HTR-8/SVneo (cell line): Measurements from ENCODE around the gene CEP41.

Experiments
- DNase-seq: peaks from one replicate; pipeline ENCODE4 v3.0.0; 2011; ENCODE audit warnings: low spot score, mixed read lengths; ENCODE audit not compliant: insufficient read length
- FAIRE-seq: peaks from 2 replicates; lab custom pipeline; 2011; peaks lifted over from hg19 to GRCh38; lab: Jason Lieb, UNC

The CEP41 gene

DNA sequence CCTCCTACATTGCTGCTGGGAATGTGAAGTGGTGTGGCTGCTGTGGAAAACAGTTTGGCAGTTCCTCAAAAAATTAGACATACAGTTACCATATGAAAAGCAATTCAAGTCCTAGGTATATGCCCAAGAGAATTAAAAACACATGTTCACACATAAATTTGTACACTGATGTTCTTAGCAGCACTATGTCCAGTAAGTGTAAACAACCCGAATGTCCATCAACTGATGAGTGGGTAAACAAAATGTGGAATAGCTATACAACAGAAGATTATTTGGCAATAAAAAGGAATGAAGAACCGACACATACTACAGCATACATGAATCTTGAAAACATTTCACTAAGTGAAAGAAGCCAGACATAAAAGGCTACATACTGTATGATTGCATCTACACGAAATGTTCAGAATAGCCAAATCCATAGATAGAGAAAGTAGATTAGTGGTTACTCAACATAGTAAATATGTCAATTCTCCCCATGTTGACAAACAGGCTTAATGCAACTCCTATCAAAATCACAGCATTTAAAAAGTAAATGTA is 17.2 kb downstream of the CEP41 start:
- no peak for FAIRE-seq
- DNase-seq, result no peak

DNA sequence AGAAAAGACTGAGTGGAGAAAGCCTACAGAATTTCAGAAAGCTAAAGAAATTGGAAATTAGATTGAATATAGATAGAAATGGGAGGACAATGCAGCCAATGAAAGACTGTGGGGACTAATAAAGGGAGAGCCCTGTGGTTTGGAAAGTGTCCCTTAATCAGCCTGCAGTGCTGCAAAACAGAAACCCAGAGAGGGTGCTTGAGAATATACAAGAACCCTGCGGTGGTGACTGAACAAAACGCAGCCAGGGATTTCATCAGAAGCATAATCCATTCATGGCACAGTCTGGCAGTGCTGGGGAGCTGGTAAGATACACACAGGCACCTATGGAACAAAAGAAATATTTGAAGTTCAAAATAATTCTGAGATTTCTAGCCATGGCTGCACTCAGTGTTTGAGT is 19.1 kb downstream of the CEP41 start:
- FAIRE-seq, result no peak
- no peak for DNase-seq

DNA sequence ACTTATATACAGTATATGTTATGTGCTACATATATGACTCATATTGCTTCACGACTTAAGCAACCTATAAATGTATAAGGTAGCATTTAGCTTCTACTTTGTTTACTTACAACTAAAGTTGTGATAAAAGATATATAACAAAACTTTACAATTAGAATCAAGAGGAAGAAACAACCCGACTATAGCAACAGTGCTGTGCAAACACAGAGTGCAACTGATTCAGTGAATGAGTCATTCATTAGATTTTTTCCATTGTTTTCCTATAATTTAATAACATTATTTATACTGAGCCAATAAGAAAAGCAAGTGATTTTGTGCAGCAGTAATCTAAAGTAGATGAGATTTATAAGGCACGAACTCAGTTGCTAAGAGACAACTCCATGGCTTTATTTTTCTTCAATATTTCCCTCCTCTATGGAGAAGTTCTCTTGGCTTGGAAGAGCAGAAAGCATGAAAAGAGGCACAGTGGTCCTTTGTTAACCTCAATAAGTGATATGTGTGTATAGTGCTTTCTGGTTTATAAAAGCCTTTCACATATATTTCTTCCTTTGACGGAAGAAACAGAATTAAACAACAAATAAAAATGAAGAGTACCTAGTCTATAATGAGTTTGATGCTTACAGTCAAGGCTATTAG is 19.8 kb downstream of the CEP41 start:
- FAIRE-seq (no peak), DNase-seq (no peak)

DNA sequence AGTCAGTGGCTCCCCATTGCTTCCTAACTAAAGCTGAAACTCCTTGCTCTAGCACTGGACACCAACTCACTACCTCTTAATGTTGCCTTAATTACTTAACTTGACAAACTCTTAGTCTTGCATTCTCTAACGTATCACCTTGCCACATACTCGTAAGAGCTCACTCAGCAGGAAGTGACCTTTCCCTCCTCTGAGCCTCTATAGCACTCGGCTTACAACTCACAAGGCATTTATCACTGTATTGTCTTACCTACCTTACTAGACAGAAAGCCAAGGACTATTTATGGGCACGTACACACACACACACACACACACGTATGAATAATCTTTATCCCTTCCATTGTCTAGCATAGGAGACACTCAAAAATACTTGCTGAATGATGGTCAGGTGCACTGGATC is 21.2 kb downstream of the CEP41 start:
- DNase-seq (no peak), FAIRE-seq (no peak)

DNA sequence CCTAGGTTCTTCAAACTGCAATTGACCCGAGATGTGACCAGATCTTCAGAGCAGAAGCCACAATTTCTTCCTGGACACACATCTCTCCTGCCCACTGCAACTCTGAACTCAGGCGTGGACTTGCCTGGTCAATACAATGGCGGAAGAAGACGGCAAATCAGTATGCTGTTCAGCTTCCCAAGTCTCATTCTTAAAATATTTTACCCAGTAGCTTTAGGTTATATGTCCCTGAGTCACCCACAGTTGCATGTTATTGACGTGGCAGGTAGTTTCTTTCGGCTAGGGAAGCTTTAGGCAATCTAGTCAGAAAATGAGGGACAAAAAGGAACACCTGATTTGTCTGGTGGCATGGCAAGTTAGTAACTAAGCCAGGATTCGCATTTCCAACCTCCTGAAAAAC is 22.5 kb downstream of the CEP41 start:
- DNase-seq (no peak), FAIRE-seq (no peak)

DNA sequence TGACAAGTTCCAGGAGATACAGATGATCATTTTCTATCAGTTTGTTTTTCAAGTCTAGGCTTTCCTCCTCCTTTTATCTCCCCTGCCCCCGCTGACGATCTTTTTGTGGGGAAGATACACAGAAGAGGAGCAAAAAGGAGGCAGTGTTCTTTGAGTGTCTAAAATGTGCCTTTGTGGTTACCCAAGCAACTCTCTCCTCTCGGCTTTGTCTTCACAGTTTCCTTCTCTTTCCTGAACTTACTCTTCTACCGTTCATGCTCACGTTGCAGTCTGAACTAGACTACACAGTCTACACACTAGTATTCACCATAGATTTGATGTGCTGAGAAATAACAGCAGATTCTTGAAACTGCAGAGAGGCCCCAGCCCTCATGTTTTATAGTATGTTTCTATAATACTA is 23.6 kb downstream of the CEP41 start:
- DNase-seq (no peak), FAIRE-seq (no peak)

DNA sequence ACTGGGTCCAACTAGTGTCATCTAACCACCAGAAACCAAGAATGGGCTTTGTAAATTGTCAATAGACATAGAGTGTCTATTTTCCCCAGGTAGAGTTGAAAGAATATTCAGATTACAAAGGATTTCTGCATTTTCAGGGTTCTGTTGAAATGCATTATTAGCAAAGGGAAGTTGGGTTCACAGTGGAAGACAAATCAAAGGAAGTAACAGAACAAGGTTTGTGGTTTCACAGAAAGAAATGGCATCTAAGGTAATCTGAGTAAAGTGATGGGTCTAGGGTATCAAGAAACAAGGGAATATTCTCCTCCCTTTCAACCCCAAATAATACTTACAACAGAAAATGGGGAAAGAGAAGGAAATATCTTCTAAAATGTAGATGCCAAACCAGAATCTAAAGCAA is 25.8 kb downstream of the CEP41 start:
- FAIRE-seq (no peak), DNase-seq (no peak)

DNA sequence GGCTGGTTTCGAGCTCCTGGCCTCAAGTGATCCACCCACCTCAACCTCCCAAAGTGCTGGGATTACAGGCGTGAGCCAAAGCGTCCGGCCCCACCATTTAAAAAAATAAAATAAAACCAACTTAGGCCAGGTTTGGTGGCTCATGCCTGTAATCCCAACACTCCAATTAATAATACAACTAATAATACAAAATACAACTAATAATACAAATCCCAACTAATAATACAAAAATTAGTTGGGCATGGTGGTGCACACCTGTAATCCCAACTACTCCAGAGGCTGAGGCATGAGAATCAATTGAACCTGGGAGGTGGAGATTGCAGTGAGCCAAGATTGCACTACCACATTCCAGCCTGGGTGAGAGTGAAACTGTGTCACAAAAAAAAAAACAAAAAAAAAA is 27.6 kb downstream of the CEP41 start:
- FAIRE-seq (no peak), DNase-seq (no peak)

DNA sequence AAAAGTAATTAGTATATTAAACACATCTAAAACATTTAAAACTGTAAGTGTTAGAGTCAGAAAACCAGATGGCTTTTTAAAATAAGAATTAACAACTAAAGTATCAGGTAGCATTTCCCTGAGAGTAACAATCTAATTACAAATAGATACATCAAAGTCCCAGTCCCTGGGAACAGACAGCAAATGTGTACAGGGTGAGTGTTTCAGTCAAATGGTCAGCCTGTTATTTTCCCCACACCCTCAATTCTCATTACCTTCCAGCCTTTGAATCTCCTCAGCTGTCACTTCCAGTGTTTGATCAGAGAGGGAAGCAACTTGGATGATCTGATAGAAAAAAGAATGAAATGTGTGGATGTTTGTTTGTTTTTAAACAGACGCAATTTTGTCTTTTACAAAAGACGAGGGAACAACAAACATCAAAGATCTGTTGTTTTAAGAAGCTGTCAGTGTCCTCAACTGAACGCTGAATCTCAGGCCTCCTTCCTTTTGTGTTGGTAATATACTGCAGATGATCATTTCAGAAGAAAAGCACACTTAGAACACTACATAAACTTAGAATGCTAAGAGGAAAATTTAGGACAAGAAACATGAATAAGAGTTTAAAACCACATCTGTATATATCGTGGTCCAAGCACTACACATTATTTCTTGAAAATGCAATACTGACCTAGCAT is 29.8 kb downstream of the CEP41 start:
- no peak for FAIRE-seq

DNA sequence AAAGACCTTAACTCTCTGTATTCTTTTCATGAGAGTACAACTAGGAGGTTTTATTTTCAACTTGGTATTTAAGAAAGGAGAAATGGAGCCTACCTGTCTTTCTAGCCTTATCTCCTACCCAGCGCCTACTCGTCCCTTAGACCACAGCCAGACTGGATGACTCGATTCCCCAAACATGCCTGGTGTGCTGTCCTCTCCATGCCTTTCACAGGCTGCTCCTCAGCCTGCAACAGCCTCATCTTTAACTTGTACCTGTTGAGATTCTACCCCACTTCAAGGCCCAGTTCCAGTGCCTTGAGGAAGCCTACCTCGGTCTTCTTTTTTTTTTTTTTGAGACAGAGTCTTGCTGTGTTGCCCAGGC is 31.1 kb downstream of the CEP41 start:
- FAIRE-seq, result no peak

More for the DNA sequence above, 29.8 kb downstream of the CEP41 start:
- no peak for DNase-seq

DNA sequence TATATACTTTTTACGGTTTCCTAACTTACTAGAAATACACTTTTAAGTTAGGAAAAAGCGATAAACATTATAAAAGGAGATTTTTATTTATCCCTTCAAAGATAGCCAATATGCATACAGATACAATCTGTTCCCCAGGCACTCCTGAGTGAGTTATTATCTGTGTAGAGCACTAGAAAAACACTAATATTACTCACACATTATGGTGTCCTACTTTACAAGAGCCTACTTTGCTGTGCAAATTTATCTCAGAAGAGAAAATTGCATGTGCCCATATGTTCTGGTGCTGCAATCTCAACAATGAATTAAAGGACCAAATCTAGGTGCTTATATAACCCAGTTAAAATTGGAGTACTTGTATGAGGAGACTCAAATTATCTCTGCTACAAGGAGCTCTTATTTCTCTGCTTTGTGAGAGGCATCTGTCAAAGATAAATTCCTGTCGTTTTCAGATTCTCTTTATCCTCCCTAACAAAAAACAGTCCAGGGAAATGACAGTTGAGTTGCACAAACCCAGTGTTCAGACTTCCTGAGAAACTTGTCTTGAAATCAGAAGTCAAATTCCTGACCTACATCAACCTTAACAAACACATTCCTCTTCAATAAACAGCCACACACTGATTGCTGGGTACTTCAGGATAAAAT is 31.6 kb downstream of the CEP41 start:
- no peak for FAIRE-seq
- no peak for DNase-seq

More for the DNA sequence above, 31.1 kb downstream of the CEP41 start:
- no peak for DNase-seq

DNA sequence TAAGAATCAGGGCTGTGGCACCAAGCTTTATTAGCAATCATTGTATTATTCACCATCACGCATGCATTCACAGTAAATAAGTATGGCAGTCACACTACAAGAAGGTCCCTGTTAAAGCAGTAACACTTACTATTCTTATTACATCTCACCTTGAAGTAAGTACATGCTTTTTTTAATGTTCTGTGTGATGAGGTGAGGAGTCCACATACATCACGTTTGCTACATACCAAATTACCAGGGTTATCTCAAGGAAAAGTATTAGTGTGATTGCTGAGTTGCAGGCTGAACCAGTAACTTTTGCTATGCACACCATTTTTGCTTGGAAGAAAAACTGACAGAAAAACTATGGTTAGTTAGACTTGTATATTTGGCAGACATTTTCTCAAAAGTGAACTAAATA is 35.8 kb downstream of the CEP41 start:
- FAIRE-seq (no peak), DNase-seq (no peak)

DNA sequence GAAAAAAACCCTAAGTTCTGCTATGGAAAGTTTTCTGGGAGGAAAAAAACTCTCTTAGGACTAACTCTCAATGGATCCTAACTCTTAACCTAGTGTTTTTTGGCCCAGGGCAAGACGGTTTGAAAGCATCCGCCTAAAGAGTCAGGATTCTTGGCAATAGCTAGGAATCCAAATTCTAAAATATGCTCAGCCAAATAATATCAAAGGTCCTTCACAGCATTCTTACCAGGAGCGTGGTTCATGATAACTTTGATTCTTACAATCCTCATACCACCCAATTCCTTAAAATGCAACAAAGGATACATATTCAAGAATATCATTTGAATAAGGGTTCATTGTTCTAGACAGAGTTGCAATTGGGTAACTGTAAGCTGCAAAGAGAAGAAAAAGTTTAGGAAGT is 39.2 kb downstream of the CEP41 start:
- FAIRE-seq, result no peak

DNA sequence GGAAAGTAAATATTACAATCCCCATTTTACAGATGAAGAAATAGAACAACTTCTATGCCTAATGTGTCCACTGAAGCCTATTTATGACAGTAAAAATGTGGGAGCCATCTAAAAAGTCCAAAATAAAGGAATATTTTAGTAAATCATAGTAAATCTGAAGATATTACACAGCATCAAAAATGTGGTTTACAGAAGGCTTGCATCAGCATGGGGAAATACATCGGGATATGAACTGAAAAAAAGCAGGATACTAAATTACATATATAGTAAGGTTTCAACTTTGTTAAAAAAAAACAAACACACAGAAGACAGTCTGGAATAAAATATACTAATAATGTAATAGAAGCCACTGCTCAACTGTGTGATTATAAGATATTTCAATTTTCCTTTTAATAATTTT is 39.7 kb downstream of the CEP41 start:
- no peak for DNase-seq
- FAIRE-seq, result no peak

More for the DNA sequence above, 39.2 kb downstream of the CEP41 start:
- DNase-seq, result no peak

DNA sequence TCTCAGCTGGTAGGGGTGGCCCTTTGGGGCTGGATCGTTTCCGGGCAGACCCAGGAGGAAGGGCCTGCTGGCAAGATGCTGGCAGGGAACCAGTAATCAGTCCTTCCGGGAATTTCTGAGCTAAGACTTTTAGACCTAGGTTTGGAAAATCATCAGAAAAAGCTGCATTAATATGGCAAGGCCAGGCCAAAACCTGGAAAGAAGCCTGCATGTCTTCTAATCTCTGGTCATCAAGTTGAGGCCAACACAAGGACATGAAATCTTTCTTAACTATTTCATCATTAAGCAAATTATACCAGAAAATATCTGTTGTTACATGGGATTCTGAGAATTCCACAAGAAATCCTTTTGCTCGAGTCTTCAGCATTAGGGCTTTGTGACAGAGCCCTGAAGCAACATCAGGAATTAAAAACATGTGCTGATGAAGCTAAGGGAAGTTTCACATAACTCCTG is 40.7 kb downstream of the CEP41 start:
- DNase-seq (no peak), FAIRE-seq (no peak)

DNA sequence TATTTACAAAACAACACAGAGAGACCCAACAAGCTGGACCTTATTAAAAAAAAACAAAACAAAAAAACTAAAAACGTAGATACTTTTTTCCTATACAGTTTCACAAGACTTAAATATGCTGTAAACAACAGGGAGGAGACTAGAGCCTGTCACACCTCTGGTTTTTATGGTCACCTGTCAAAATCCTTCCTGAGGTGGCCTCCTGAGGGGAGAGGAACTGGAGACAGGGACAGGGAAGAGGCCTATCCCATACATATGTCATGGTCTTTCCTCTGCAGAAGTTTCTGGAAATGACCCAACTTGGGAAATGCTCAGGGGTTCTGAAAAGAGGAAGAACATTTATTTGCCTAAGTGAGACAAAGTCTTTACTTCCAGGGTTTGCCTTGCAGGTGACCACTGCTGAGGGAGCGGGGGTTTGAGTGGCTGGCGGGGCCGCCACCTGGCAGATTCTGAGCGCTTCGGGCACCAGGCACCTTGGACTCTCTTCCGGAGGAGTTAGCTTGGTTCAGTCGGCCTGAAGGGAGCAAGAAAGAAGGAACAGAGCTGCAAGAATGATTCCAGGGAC is 42.2 kb downstream of the CEP41 start:
- DNase-seq (no peak), FAIRE-seq (no peak)

DNA sequence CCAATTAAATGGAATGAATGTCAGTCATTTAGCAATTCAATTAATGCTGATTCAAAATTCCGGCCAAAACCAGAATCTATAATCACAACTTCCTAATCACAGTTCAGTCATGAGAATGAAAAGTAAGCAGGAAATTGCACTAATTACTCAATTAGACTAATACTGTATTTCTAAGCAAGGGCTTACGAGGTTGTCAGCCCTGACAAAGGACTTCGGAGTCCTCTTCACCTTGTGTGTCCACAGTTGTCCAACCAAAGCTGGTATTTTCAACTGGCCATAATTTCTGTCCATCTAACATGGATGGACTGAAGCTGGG is 43.1 kb downstream of the CEP41 start:
- no peak for DNase-seq
- no peak for FAIRE-seq

DNA sequence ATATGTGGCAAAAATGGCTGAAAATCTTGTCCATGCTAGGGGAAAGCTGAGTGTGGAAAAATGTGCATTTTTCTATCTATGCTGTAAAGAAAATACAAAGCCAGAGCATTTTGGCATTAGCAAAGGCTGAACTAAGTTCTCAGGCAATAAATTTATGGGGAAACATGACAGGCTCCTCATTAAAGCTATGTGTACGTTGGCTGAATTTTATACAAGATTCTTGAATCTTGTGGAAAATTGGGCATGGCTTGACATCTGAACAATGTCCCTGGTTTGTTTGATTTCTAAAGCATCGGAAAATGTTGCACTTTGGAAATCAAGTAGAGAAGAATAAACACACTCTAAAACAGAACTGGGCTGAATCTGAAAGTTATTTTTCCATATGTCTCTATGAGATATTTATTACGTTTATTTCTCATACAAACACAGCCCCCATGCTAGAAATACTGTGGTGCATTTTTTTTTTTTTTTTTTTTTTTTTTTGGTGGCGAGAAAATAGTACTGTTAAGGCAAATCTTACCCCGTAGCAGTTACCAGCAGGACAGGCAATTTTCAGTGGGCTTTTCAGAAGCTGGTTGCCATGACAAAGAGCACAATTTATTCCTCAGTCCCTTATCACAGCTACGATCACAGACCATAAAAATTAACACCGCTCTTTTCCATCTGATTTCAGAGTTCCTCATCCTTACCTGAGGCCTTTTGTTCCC is 43.6 kb downstream of the CEP41 start:
- DNase-seq, result no peak
- FAIRE-seq, result no peak

DNA sequence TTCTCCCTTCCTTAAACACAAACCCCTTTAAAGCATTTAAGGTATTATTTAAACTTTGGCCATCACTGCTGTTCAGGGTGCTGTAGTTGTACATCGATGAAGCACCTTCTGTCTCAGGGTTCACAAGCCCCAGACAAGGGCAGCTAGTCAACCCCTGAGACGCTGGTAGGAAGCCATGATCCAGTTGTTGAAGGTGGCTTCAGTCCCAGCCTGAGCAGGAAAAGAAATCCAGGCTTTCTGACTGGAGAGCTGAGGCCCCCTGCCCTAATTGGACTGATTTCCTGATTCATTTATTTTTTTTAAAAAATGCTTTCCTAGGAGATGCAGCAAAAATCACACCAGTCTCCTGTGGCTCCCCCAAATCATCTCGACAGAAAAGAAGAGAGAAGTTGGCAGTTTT is 44.7 kb downstream of the CEP41 start:
- no peak for FAIRE-seq
- no peak for DNase-seq

DNA sequence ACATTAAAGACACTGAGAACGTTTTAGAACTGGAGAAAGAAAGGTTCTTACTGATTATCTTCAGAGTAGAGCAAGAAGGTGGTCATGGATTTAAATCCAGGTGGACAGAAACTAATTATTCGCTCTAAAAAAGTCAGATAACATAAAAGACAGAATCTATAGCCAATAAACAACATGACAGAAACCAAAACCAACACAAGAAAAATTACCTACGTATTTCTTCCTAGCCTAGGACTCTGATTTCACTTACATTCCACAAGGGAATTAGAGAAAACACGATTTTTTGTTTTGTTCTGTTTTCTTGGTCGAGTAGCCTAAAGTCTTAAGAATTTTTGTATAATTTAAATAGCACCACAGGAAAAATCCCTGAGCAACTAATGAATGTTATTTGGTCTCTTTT is 45.4 kb downstream of the CEP41 start:
- DNase-seq (no peak), FAIRE-seq (no peak)
